Activated CD8-positive, alpha-beta T cell treated with anti-CD3 and anti-CD28 coated beads, Interleukin-2, amount 10 ng/mL, durations not matched to agents 7 days and 5 days (primary cell): ENCODE results near the gene ATP10D. TPM values are rescaled to one million over a fixed set of nuclear protein-coding genes. Genes with fewer than 3 reads are reported as not detected.

Source experiments
- ATAC-seq: fragments of 150-1000 bp; cut with Tn5 transposase; one replicate; pipeline ENCODE4 v1.10.0; 2021; ENCODE audit warnings: moderate library complexity
- CTCF ChIA-PET: fragments of 350-600 bp; sonication (Branson Sonifier 250); formaldehyde crosslinking; loops from one replicate; lab custom pipeline; 2021; ENCODE audit warnings: antibody characterized with exemption; lab: Charles Lee
- POLR2A ChIA-PET: fragments of 350-600 bp; sonication (Branson Sonifier 250); formaldehyde crosslinking; loops from one replicate; lab custom pipeline; 2021; ENCODE audit warnings: antibody characterized with exemption; lab: Charles Lee
- DNase-seq: peaks from one replicate; pipeline ENCODE4 v3.0.0-alpha.2; 2020
- H3K27ac Mint-ChIP-seq: one replicate; pipeline ENCODE4 v1.8.0; 2021; ENCODE audit warnings: mild to moderate bottlenecking, mixed read lengths
- H3K27me3 Mint-ChIP-seq: one replicate; pipeline ENCODE4 v1.8.0; 2021; ENCODE audit warnings: low read depth, mixed read lengths
- H3K36me3 Mint-ChIP-seq: one replicate; pipeline ENCODE4 v1.8.0; 2021; ENCODE audit warnings: low read depth, mixed read lengths
- H3K4me1 Mint-ChIP-seq: one replicate; pipeline ENCODE4 v1.8.0; 2021; ENCODE audit warnings: low read depth, mixed read lengths
- H3K4me3 Mint-ChIP-seq: one replicate; pipeline ENCODE4 v1.8.0; 2021; ENCODE audit warnings: mild to moderate bottlenecking, mixed read lengths
- H3K9me3 Mint-ChIP-seq: one replicate; pipeline ENCODE4 v1.8.0; 2022; ENCODE audit warnings: mixed read lengths; ENCODE audit not compliant: insufficient read depth
- total RNA-seq, 2 experiments: library from RNA; stranded (reverse); gene quantifications; one replicate each; pipeline ENCODE4 v1.2.3, GENCODE V29; 2021

The ATP10D gene
- 10 to 100 TPM; 10.1 to 11.7 TPM for total RNA-seq

DNA sequence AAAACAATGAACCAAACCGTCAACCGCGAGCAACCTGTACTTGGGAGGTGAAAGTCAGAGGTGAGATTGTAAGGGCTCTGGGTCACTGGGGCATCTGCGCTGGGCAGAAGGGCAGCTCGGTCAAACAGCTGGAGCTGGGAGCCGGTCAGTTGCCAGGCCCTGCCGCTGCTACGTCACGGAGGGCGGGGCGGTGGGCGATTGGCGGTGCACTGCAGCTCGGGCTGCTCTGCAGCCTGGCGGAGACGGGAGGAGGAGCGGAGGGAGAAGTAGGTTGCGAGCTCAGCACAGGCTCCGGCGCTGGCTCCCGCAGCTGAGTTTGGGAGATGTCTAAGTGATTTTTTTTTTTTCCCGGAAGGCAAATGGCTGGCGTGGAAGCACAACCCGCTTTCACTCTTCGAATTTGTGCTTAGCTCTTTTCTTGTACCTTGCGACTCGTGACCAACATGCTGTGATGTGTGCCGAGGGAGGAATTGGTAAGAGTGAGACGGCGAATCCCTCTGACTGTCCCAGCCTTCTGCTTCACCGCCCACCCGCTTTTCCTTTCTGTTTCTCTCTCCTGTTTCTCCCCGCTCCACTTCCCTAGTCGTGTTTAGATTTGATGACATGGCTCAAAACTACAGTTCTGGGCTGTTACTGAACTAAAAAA lies at the start of gene ATP10D:
TSS of gene ATP10D (plus strand) at position 229 of the 646 bp plus-strand sequence. CDS start 27,266 bp downstream, outside the sequence.
- H3K9me3 Mint-ChIP-seq: no peaks in the 10 kb centered on the region
- CTCF ChIA-PET: interaction anchor here (0.8 to 2.6 kb wide), 9 partner anchors 22 to 475 kb away, joined by 3 to 15 read pairs (median 4); partner anchors contain the start of gene COMMD8
- POLR2A ChIA-PET: interaction anchor here (0.5 to 1.1 kb wide), 5 partner anchors 9 to 27 kb away, joined by 3 to 6 read pairs (median 4); partner anchors contain the start of gene COMMD8
- DNase-seq: peak; percentile 86
- peaks cover 24% of the 10 kb centered on the region for H3K4me1 Mint-ChIP-seq
- no peaks in the 10 kb centered on the region for H3K36me3 Mint-ChIP-seq
- peaks cover 5% of the 10 kb centered on the region for H3K27me3 Mint-ChIP-seq
- peak within 1 kb of the TSS; percentile 90 for H3K4me3 Mint-ChIP-seq
- peak; percentile 100 for ATAC-seq
- H3K27ac Mint-ChIP-seq: peak within 1 kb of the TSS; percentile 93

DNA sequence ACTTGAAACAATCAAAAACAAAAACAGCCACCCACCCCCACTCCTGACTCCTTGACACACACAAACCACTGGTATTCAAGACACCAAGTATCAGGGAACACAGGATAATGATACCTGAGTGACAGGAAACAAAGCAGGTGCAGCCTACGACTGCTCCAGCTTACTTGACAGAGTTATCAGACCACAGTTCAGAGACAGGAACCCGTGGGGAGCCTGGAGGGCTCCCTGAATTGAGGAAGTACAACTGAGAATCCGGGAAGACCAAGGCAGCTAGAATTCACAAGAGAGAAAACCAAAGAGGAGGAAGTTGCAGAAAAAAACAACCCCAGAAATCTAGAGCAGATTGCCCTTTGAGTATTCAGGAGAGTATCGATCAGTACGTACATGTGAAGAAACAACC lies 42.1 kb upstream of the ATP10D start:
- ATAC-seq: no peak
- H3K36me3 Mint-ChIP-seq: no peaks in the 10 kb centered on the region
- POLR2A ChIA-PET: no interaction called here
- DNase-seq: no peak
- H3K4me1 Mint-ChIP-seq: peaks cover 9% of the 10 kb centered on the region
- CTCF ChIA-PET: no interaction called here
- no peak overlapping the region for H3K27ac Mint-ChIP-seq
- no peaks in the 10 kb centered on the region for H3K27me3 Mint-ChIP-seq
- no peaks in the 10 kb centered on the region for H3K9me3 Mint-ChIP-seq
- H3K4me3 Mint-ChIP-seq: no peak overlapping the region

DNA sequence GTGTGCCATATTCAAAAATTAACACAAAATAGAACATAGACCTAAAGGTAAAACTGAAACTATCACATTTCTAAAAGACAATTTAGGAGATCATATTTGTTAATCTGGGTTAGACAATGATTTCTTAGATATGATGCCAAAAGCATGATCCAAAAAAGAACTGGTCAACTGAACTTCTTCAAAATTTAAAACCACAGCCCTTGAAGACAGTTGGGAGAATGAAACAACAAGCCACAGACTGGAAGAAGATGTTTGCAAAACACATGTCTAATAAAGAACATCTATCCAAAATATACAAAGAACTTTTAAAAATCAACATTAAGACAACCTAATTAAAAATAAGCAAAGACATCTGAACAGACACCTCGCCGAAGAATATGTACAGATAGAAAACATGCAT lies 41.0 kb upstream of the ATP10D start:
- Mint-ChIP-seq H3K36me3 (peaks cover 3% of the 10 kb centered on the region), H3K9me3 (no peaks in the 10 kb centered on the region), H3K27ac (no peak overlapping the region), H3K27me3 (no peaks in the 10 kb centered on the region), H3K4me1 (peaks cover 9% of the 10 kb centered on the region), H3K4me3 (no peak overlapping the region)
- ATAC-seq: no peak
- CTCF ChIA-PET: no interaction called here
- POLR2A ChIA-PET: no interaction called here
- DNase-seq: no peak

DNA sequence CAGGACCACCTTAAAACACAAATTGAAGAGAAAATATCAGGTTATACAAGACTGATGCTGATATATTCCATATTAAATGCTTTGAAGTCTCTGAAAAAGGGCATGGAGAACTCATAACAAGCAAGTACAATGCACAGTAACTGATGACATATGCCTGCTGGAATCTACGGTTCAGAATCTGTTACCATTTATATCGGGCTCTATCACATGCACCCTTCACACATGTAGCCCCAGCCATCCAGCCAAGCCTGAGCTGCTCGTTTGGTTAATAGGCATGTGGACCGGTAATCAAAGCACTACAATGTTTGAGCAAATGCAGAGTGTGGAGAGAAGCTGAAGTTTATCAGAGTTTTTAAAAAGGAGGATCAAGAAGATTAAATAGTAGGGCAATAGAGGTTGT lies 33.4 kb upstream of the ATP10D start:
- Mint-ChIP-seq H3K4me1 (no peaks in the 10 kb centered on the region), H3K27ac (no peak overlapping the region), H3K9me3 (no peaks in the 10 kb centered on the region), H3K27me3 (no peaks in the 10 kb centered on the region), H3K36me3 (peaks cover 22% of the 10 kb centered on the region), H3K4me3 (no peak overlapping the region)
- no peak for DNase-seq
- ATAC-seq: no peak
- POLR2A ChIA-PET: no interaction called here
- CTCF ChIA-PET: interaction anchor here (0.9 kb wide), 1 partner anchor 12 kb away, joined by 3 read pairs; the partner anchor contains the start of gene COMMD8

DNA sequence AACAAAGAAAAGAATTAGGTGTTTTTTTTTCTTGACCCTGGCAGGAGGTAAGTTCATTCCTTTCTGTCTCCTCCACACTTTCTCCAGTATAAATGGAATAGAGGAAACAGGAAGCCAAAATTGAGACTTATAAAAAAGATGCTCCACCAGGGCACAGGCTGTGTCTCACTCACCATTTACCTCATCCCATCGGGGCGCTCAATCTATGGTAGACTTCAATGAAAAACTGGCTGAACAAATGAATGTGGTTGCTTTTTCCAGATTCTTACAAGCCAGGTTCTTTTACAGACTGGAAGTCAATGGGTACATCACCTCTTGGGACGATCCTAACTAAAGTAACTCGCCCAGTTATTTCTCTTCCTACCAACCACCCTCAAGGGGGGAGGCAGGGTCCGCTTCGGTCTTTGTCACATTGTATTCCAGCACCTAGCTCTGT lies 22.3 kb upstream of the ATP10D start:
- H3K27me3 Mint-ChIP-seq: no peaks in the 10 kb centered on the region
- H3K4me3 Mint-ChIP-seq: peak overlapping the region; percentile 87
- ChIA-PET CTCF (interaction anchor here (1.0 to 3.9 kb wide), 15 partner anchors 10 to 105 kb away, joined by 3 to 35 read pairs (median 4); partner anchors contain the start of gene ATP10D), POLR2A (interaction anchor here (1.1 to 1.9 kb wide), 2 partner anchors 22 to 69 kb away, joined by 5 to 6 read pairs; partner anchors contain the start of gene ATP10D)
- peak overlapping the region; percentile 80 for H3K27ac Mint-ChIP-seq
- H3K4me1 Mint-ChIP-seq: peaks cover 27% of the 10 kb centered on the region
- peaks cover 18% of the 10 kb centered on the region for H3K36me3 Mint-ChIP-seq
- no peaks in the 10 kb centered on the region for H3K9me3 Mint-ChIP-seq
- ATAC-seq (peak; percentile 9), DNase-seq (peak; percentile 31)

DNA sequence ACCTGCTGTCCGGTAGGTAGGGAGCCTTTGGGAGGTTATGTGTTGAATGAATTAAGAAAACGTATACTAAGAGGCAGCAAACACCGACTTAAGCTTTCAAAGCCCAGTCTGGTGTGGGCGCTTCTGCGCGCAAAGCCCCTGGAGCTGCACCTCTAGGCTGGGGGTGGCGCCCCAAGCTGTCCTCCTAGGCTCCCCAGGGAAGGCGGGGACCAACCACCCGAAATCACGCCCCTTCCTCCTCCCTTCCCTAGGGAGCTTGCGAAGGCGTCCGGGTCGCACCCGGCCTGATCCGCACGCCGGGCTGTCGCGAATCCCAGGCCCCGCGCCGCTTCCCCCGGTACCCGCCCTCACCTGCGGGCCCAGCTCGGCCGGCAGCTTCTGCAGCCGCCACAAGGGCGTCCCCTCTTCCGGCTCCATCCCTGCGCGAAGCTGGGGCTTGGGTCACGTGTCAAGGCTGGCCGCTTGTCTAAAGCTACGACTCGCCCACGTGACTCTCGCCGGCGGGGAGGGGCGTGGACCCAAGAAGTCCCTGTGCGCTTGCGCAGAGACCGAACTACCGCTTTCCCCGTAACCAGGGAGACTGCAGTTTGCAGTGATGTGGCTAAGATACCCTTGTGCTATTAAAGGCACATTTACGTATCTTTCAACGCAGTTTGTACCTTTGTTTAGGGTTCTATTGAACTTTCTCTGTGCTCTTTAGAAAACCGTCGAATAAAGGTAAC lies 21.7 kb upstream of the ATP10D start, which contains the start of gene COMMD8:
TSS of gene COMMD8 (minus strand) at position 468 of the 722 bp plus-strand sequence. CDS start at position 417, 51 bp downstream.
- Mint-ChIP-seq H3K4me3 (peak within 1 kb of the TSS; percentile 87), H3K4me1 (peaks cover 27% of the 10 kb centered on the region), H3K27ac (peak within 1 kb of the TSS; percentile 80), H3K27me3 (no peaks in the 10 kb centered on the region), H3K9me3 (no peaks in the 10 kb centered on the region), H3K36me3 (peaks cover 15% of the 10 kb centered on the region)
- ATAC-seq (peak; percentile 96), DNase-seq (peak; percentile 98)
- ChIA-PET CTCF (interaction anchor here (1.0 to 3.9 kb wide), 16 partner anchors 9 to 104 kb away, joined by 3 to 35 read pairs (median 4); partner anchors contain the start of gene ATP10D), POLR2A (interaction anchor here (1.1 to 1.9 kb wide), 2 partner anchors 22 to 69 kb away, joined by 5 to 6 read pairs; partner anchors contain the start of gene ATP10D)

DNA sequence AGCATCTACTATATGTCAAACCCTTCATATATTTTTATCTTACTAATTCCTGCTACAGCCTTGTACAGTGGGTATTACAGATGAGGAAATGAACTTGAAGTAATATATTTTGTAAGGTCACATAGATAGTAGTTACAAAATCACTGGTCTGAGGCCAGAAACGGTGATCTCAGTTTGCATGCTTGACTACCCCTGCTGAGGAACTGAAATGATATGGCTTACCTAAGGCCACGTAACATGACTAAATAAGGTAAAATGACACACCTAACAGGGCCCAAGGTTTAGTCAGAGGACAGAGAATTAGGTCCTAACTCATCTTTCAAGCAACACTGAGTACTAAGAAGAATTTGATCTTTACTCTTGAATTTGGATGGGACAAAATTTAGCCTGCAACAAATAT lies 20.1 kb upstream of the ATP10D start:
- ChIA-PET POLR2A (no interaction called here), CTCF (interaction anchor here (0.9 to 3.9 kb wide), 4 partner anchors 12 to 99 kb away, joined by 3 to 35 read pairs (median 4); no protein-coding TSS in a partner anchor)
- H3K36me3 Mint-ChIP-seq: peaks cover 6% of the 10 kb centered on the region
- H3K4me1 Mint-ChIP-seq: peaks cover 27% of the 10 kb centered on the region
- no peak overlapping the region for H3K4me3 Mint-ChIP-seq
- DNase-seq (no peak), ATAC-seq (no peak)
- H3K27ac Mint-ChIP-seq: no peak overlapping the region
- no peaks in the 10 kb centered on the region for H3K9me3 Mint-ChIP-seq
- peaks cover 2% of the 10 kb centered on the region for H3K27me3 Mint-ChIP-seq

DNA sequence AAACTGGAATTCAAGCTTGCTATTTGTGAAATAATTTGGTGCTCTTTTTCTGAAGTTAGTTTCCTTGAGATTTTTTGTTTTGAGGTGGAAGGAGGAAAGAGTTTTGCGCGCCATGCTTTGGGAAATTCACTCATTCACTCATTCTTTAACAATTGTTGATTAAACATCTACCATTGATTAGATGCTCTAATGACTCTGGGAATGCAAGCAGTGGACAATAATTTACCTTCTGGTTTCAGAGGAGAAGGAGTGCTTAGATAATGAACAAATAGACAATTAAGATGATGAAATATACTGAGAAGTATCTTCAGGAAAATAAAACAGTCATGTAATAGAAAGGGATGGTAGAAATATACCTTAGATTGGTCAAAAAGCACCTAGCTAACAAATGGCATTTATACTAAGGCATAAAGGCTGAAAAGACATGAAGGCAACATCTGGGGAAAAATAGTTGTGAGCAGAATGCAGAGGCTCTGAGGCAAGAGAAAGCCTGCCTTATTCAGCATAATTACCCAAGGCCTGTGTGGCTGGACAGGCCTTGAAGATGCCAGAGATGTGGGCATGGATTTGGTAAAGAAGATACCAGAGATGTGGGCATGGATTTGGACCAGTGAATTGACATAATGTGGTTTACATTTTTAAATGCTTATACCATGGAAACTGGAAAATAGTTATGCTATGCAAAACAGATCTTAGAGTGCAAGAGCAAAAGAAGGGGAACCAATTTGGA lies 18.9 kb upstream of the ATP10D start:
- Mint-ChIP-seq H3K36me3 (peaks cover 6% of the 10 kb centered on the region), H3K4me1 (peaks cover 22% of the 10 kb centered on the region), H3K27me3 (peaks cover 2% of the 10 kb centered on the region), H3K9me3 (no peaks in the 10 kb centered on the region), H3K27ac (no peak overlapping the region), H3K4me3 (no peak overlapping the region)
- CTCF ChIA-PET: interaction anchor here (0.9 to 3.9 kb wide), 4 partner anchors 11 to 98 kb away, joined by 3 to 35 read pairs (median 4); no protein-coding TSS in a partner anchor
- POLR2A ChIA-PET: no interaction called here
- DNase-seq (no peak), ATAC-seq (no peak)

DNA sequence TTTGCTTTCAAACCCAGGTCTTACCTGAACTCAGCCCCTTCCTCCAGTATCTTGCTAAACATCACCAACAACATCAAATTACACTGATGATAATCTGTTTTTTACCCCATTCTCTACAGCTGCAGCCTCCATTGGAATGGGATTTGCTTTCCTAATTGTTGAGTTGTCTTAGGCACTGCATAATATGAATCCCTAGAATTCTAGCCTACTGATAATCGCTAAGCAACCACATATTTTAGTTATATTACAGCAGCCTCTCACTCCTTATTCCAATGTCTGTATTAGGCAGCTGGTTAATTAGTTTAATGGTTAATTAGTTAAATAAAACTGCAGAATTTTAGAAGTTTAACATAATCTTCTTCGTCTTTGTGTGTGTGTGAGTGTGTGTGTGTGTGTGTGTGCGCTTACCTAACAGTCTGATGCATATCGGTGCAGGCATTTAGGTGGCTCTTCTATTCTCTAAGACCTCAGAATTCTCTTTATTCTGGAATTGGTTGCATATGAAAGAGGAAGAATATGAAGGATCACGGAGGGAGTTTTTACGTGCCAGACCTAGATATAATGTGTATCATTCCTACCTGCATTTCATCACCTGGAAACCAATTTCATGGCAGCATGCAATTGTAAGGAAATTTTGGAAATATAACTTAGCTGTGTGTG lies 16.2 kb upstream of the ATP10D start:
- Mint-ChIP-seq H3K27me3 (peaks cover 4% of the 10 kb centered on the region), H3K36me3 (no peaks in the 10 kb centered on the region), H3K27ac (no peak overlapping the region), H3K9me3 (no peaks in the 10 kb centered on the region), H3K4me3 (no peak overlapping the region), H3K4me1 (peaks cover 1% of the 10 kb centered on the region)
- DNase-seq (no peak), ATAC-seq (no peak)
- POLR2A ChIA-PET: no interaction called here
- CTCF ChIA-PET: interaction anchor here (1.8 kb wide), 1 partner anchor 12 kb away, joined by 5 read pairs; no protein-coding TSS in a partner anchor

DNA sequence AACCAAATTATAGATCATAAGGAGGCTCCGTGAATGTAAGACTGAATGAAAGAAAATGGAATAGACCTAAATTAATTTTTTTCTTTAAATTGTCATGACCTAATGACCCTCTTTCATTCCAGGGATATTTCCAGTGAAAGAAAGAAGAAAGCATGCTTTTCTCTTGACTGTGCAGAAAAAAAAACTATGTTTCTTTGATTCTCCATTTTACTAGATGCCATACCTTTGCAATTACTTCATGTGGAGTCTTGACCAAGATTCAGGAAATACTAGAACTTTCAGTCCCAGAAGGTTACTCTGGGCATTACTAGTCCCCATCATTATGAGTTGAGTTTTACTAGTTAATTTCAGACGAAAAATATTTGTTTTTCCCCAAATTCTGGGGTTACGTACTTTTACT lies 15.1 kb upstream of the ATP10D start:
- Mint-ChIP-seq H3K4me3 (no peak overlapping the region), H3K27me3 (peaks cover 7% of the 10 kb centered on the region), H3K4me1 (no peaks in the 10 kb centered on the region), H3K9me3 (no peaks in the 10 kb centered on the region), H3K36me3 (no peaks in the 10 kb centered on the region), H3K27ac (no peak overlapping the region)
- ChIA-PET POLR2A (no interaction called here), CTCF (interaction anchor here (1.5 to 1.8 kb wide), 2 partner anchors 11 to 20 kb away, joined by 3 to 5 read pairs; no protein-coding TSS in a partner anchor)
- DNase-seq: no peak
- no peak for ATAC-seq
